RWPE1 (cell line): Measurements from ENCODE around the gene ZNF408.

Experiments used
- CTCF ChIA-PET: fragments of 350-600 bp; sonication (Branson Sonifier 250); formaldehyde crosslinking; extraction: SDS; loops from one replicate; lab custom pipeline; 2021; lab: Yijun Ruan, JAX
- POLR2A ChIA-PET: fragments of 400-600 bp; formaldehyde crosslinking; extraction: SDS; loops from one replicate; lab custom pipeline; 2020; ENCODE audit warnings: antibody characterized with exemption; ENCODE audit not compliant: low non-redundant PET; lab: Yijun Ruan, JAX
- DNase-seq: peaks from one replicate; pipeline ENCODE4 v3.0.0; 2012; ENCODE audit warnings: low spot score
- H3K27ac ChIP-seq: fragments of 450-650 bp; 2 replicates; pipeline ENCODE4 v1.5.1; 2017
- CTCF ChIP-seq: fragments of 450-650 bp; conservative IDR thresholded peaks from 2 replicates; pipeline ENCODE4 v1.5.1; 2017; ENCODE audit warnings: low read depth, mild to moderate bottlenecking

ZNF408 gene

GRCh38 chr11:46694072-46694471 lies 6.8 kb upstream of the ZNF408 start:
- TF ChIP-seq CTCF: no peak
- DNase-seq: no peak
- ChIA-PET CTCF (interaction anchor here (0.5 to 0.6 kb wide), 2 partner anchors 25 to 334 kb away, joined by 4 read pairs; no protein-coding TSS in a partner anchor), POLR2A (interaction anchor here (0.7 kb wide), 1 partner anchor 8 kb away, joined by 3 read pairs; no protein-coding TSS in a partner anchor)
- H3K27ac ChIP-seq: peak overlapping the region; percentile 54

GRCh38 chr11:46694607-46695006 lies 6.2 kb upstream of the ZNF408 start:
- H3K27ac ChIP-seq: peak overlapping the region; percentile 54
- POLR2A ChIA-PET: no interaction called here
- no peak for TF ChIP-seq CTCF
- CTCF ChIA-PET: no interaction called here
- DNase-seq: no peak

- peak overlapping the region; percentile 54 for H3K27ac ChIP-seq
- TF ChIP-seq CTCF: no peak
- POLR2A ChIA-PET: interaction anchor here (0.7 kb wide), 1 partner anchor 62 kb away, joined by 3 read pairs; no protein-coding TSS in a partner anchor
- no peak for DNase-seq
- CTCF ChIA-PET: interaction anchor here (0.5 to 0.9 kb wide), 2 partner anchors 78 to 267 kb away, joined by 5 to 6 read pairs; partner anchors contain the start of gene ATG13
Measured at GRCh38 chr11:46695345-46696211, 5.3 kb upstream of the ZNF408 start.

- CTCF ChIA-PET: no interaction called here
- TF ChIP-seq CTCF: no peak
- peak overlapping the region; percentile 54 for H3K27ac ChIP-seq
- POLR2A ChIA-PET: interaction anchor here (0.7 kb wide), 1 partner anchor 62 kb away, joined by 3 read pairs; no protein-coding TSS in a partner anchor
- no peak for DNase-seq
Measured at GRCh38 chr11:46696212-46696558, 4.6 kb upstream of the ZNF408 start.

- CTCF ChIA-PET: interaction anchor here (0.6 kb wide), 1 partner anchor 28 kb away, joined by 3 read pairs; no protein-coding TSS in a partner anchor
- peak overlapping the region; percentile 54 for H3K27ac ChIP-seq
- POLR2A ChIA-PET: interaction anchor here (0.5 to 1.0 kb wide), 2 partner anchors 10 to 27 kb away, joined by 4 to 6 read pairs; no protein-coding TSS in a partner anchor
- DNase-seq: no peak
- no peak for TF ChIP-seq CTCF
Measured at GRCh38 chr11:46697303-46697702, 3.5 kb upstream of the ZNF408 start.

- ChIA-PET POLR2A (interaction anchor here (0.5 to 1.0 kb wide), 4 partner anchors 11 to 515 kb away, joined by 3 to 6 read pairs (median 4); no protein-coding TSS in a partner anchor), CTCF (no interaction called here)
- TF ChIP-seq CTCF: no peak
- H3K27ac ChIP-seq: peak overlapping the region; percentile 54
- no peak for DNase-seq
Measured at GRCh38 chr11:46697723-46698122, 3.1 kb upstream of the ZNF408 start.
